Progenitor cell of endocrine pancreas (in vitro differentiated cells): ENCODE results near the gene SCAP. TPM values are rescaled to one million over a fixed set of nuclear protein-coding genes. Genes with fewer than 3 reads are reported as not detected.

Source experiments
- DNase-seq: peaks from one replicate; pipeline ENCODE4 v3.0.0; 2021; ENCODE audit warnings: low spot score; ENCODE audit not compliant: unreplicated experiment
- H3K27ac Mint-ChIP-seq: 2 replicates; pipeline ENCODE4 v1.8.0; 2021; ENCODE audit warnings: mild to moderate bottlenecking, moderate library complexity, mixed read lengths
- H3K27me3 Mint-ChIP-seq: 2 replicates; pipeline ENCODE4 v1.8.0; 2021; ENCODE audit warnings: mixed read lengths
- H3K36me3 Mint-ChIP-seq: 2 replicates; pipeline ENCODE4 v1.8.0; 2022; ENCODE audit warnings: mixed read lengths; ENCODE audit not compliant: insufficient read depth
- H3K4me1 Mint-ChIP-seq: 2 replicates; pipeline ENCODE4 v1.8.0; 2021; ENCODE audit warnings: low read depth, mixed read lengths
- H3K4me3 Mint-ChIP-seq: 2 replicates; pipeline ENCODE4 v1.8.0; 2021; ENCODE audit warnings: low read depth, mild to moderate bottlenecking, moderate library complexity, mixed read lengths
- H3K9me3 Mint-ChIP-seq: 2 replicates; pipeline ENCODE4 v1.8.0; 2021; ENCODE audit warnings: low read depth, mixed read lengths
- total RNA-seq: library from RNA; stranded (reverse); gene quantifications from 2 replicates; pipeline ENCODE4 v1.2.1, GENCODE V29; 2021
- TF ChIP-seq, protein P1 (sequence below): fragments of 200-600 bp; sonication (generic); IDR thresholded peaks from one replicate; pipeline ENCODE4 v1.5.0; 2021; ENCODE audit warnings: antibody characterized with exemption, mild to moderate bottlenecking; ENCODE audit not compliant: unreplicated experiment

The SCAP gene
- total RNA-seq, 1 donor from 2014 or later, result 140 TPM

DNA sequence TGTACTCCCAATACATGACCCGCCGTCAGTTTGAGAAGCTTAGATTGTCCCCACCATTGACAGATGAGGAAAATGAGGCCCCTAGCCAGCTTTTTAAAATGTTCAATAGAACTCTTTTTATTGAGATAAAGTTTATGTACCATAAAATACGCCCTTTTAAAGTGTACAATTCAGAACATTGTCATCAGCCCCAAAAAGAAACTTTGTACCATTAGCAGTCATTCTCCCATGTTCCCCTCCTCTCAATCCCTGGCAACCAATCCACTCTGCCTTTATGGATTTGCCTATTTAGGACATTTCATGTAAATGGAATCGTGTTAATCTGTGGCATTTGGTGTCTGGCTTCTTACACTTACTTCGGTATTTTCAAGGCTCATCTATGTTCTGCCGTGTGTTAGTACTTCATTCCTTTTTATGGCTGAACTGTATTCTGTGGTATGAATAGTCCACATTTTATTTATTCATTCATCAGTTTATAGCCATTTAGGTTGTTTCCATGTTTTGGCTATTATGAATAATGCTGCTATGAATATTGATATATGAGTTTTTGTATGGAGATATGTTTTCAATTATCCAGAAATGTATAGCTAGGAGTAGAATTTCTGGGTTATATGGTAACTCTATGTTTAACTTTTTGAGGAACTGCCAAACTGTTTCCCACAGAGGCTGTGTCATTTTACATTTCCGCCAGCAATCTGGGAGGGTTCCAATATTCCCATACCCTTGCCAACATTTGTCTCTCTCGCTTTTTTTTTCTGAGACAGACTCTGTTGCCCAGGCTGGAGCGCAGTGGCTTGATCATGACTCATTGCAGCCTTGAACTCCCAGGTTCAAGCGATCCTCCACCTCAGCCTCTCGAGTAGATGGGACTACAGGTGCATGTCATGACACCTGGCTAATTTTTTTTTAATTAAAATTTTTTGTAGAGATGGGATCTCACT, 110.3 kb downstream of the SCAP start:
- DNase-seq, result no peak
- TF ChIP-seq, protein P1, sequence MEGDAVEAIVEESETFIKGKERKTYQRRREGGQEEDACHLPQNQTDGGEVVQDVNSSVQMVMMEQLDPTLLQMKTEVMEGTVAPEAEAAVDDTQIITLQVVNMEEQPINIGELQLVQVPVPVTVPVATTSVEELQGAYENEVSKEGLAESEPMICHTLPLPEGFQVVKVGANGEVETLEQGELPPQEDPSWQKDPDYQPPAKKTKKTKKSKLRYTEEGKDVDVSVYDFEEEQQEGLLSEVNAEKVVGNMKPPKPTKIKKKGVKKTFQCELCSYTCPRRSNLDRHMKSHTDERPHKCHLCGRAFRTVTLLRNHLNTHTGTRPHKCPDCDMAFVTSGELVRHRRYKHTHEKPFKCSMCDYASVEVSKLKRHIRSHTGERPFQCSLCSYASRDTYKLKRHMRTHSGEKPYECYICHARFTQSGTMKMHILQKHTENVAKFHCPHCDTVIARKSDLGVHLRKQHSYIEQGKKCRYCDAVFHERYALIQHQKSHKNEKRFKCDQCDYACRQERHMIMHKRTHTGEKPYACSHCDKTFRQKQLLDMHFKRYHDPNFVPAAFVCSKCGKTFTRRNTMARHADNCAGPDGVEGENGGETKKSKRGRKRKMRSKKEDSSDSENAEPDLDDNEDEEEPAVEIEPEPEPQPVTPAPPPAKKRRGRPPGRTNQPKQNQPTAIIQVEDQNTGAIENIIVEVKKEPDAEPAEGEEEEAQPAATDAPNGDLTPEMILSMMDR, result no peak
- Mint-ChIP-seq H3K36me3 (no peaks in the 10 kb centered on the region), H3K4me1 (no peaks in the 10 kb centered on the region), H3K4me3 (no peak overlapping the region), H3K27me3 (peaks cover 2% of the 10 kb centered on the region), H3K9me3 (no peaks in the 10 kb centered on the region), H3K27ac (no peak overlapping the region)

Other genes with a start within 250 kb of the SCAP start
- gene KIF9, start 193.1 kb downstream of the SCAP start, total RNA-seq, result 14.2 and 16.9 TPM in 2 replicates
- 30.7 and 33.6 TPM in 2 replicates for gene KLHL18, start 193.0 kb downstream of the SCAP start, total RNA-seq
- gene PTPN23, start 94.9 kb downstream of the SCAP start, total RNA-seq, result 68.7 and 71.4 TPM in 2 replicates
- 58.5 and 63.8 TPM in 2 replicates for gene ELP6, start 37.8 kb upstream of the SCAP start, total RNA-seq
- 1.7 and 2.5 TPM in 2 replicates for gene CSPG5, start 102.9 kb upstream of the SCAP start, total RNA-seq